GM12892 (cell line): Measurements from ENCODE around the gene ZNF628. TPM values are rescaled to one million over a fixed set of nuclear protein-coding genes. Genes with fewer than 3 reads are reported as not detected.

Experiments
- DNase-seq: peaks from one replicate; pipeline ENCODE4 v3.0.0; 2011; ENCODE audit not compliant: insufficient read length
- FAIRE-seq: peaks from 2 replicates; lab custom pipeline; 2011; peaks lifted over from hg19 to GRCh38; lab: Jason Lieb, UNC
- POLR2A ChIP-seq: IDR thresholded peaks from 2 replicates; pipeline ENCODE4 v1.6.1; 2011; ENCODE audit warnings: low read depth, low read length, control low read depth
- POLR2AphosphoS5 ChIP-seq: IDR thresholded peaks from 2 replicates; pipeline ENCODE4 v1.6.1; 2011; ENCODE audit warnings: low read depth, low read length, control low read depth
- TAF1 ChIP-seq: IDR thresholded peaks from 2 replicates; pipeline ENCODE4 v1.6.1; 2011; ENCODE audit warnings: low read depth, mild to moderate bottlenecking, control low read depth, low read length, borderline replicate concordance
- polyA plus RNA-seq: library from polyadenylated mRNA; unstranded; fragments of >200 nt; gene quantifications from one replicate; pipeline ENCODE4 v1.2.1, GENCODE V29; 2012; ENCODE audit warnings: missing spikeins, inconsistent platforms; ENCODE audit not compliant: missing spikeins

ZNF628 gene
- polyA plus RNA-seq, result 0.13 TPM

GRCh38 chr19:55476100-55476775 lies at the start of gene ZNF628:
TSS of gene ZNF628 (plus strand) at chr19:55476617. CDS start at chr19:55479911, 3,294 bp downstream.
- FAIRE-seq (peak; percentile 93), DNase-seq (peak; percentile 100)
- TF ChIP-seq POLR2A, result peak; percentile 48; the same call in 1 of the 2 replicates
- TF ChIP-seq TAF1, result no peak
- no peak for TF ChIP-seq POLR2AphosphoS5

- FAIRE-seq (no peak), DNase-seq (no peak)
- TF ChIP-seq TAF1 (no peak), POLR2AphosphoS5 (no peak), POLR2A (no peak)
Measured at GRCh38 chr19:55431183-55431582, 45.2 kb upstream of the ZNF628 start.

GRCh38 chr19:55432241-55432959 lies 44.0 kb upstream of the ZNF628 start:
- FAIRE-seq (no peak), DNase-seq (no peak)
- TF ChIP-seq POLR2A (no peak), POLR2AphosphoS5 (no peak), TAF1 (no peak)

GRCh38 chr19:55433292-55433691 lies 43.1 kb upstream of the ZNF628 start:
- DNase-seq (no peak), FAIRE-seq (no peak)
- TF ChIP-seq TAF1 (no peak), POLR2AphosphoS5 (no peak), POLR2A (no peak)

GRCh38 chr19:55434356-55434919 lies 42.0 kb upstream of the ZNF628 start:
- TF ChIP-seq TAF1 (no peak), POLR2AphosphoS5 (no peak), POLR2A (no peak)
- FAIRE-seq (no peak), DNase-seq (no peak)

GRCh38 chr19:55435020-55435419 lies 41.4 kb upstream of the ZNF628 start:
- FAIRE-seq, result peak; percentile 89
- DNase-seq, result no peak
- TF ChIP-seq TAF1, result no peak
- no peak for TF ChIP-seq POLR2AphosphoS5
- no peak for TF ChIP-seq POLR2A

- TF ChIP-seq POLR2A (no peak), POLR2AphosphoS5 (no peak)
- DNase-seq (no peak), FAIRE-seq (no peak)
Measured at GRCh38 chr19:55436847-55437246, 39.6 kb upstream of the ZNF628 start.

- no peak for DNase-seq
- TF ChIP-seq POLR2A, result no peak
- no peak for TF ChIP-seq POLR2AphosphoS5
- TF ChIP-seq TAF1, result no peak
- no peak for FAIRE-seq
Measured at GRCh38 chr19:55437410-55437809, 39.0 kb upstream of the ZNF628 start.

- no peak for DNase-seq
- no peak for FAIRE-seq
- no peak for TF ChIP-seq POLR2AphosphoS5
- TF ChIP-seq TAF1, result no peak
- no peak for TF ChIP-seq POLR2A
Measured at GRCh38 chr19:55439052-55439451, 37.4 kb upstream of the ZNF628 start.

- FAIRE-seq (no peak), DNase-seq (no peak)
- TF ChIP-seq POLR2A, result no peak
- no peak for TF ChIP-seq POLR2AphosphoS5
- no peak for TF ChIP-seq TAF1
Measured at GRCh38 chr19:55440411-55441105, 35.9 kb upstream of the ZNF628 start.

GRCh38 chr19:55441319-55441691 lies 35.1 kb upstream of the ZNF628 start:
- FAIRE-seq, result no peak
- DNase-seq, result no peak
- TF ChIP-seq TAF1, result no peak
- TF ChIP-seq POLR2AphosphoS5, result no peak
- TF ChIP-seq POLR2A, result no peak
